ENCODE measurements around the gene ATP5F1E. TPM values are rescaled to one million over a fixed set of nuclear protein-coding genes. Genes with fewer than 3 reads are reported as not detected.

Gene ATP5F1E
- total and polyA plus RNA-seq, 2 experiments from 2014 or later = 12.9 to 211 TPM

DNA sequence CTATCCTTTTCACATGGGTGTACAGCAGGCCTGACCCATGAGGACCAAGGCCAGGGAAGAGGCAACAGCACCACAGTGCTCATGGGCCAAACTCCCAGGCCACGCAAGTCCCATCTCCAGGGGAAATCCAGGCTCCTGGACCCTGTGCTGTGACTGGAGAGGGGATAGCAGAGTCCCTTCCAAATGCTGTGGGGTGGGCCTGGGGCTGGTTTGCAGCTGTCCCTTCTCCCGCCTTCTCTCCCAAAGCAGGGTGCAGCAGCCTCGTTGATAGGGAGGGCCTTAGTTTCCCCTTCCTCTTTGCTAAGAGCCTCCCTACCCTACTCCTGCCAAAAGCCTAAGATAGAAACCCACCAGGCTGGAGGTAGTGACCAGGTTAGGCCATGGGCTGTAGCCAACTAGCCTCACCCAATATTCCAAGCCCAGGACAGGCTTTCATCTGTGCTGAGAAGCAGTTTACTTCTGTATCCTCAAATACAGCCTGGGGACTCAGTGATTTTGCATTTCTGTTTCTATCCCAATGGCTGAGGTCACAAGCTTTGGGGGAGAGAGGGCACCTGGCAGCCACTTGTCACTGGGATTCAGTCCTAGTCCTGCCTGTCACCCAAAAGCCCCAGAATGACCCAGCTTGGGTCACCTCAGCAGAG, 26.5 kb downstream of the ATP5F1E start:
- peak overlapping the region; percentile 65; the same call in 1 of the 2 replicates for H3K4me3 ChIP-seq
- H3K4me2 ChIP-seq = no peak overlapping the region
- Mint-ChIP-seq H3K9me3 (no peaks in the 10 kb centered on the region), H3K4me1 (peaks cover 17% of the 10 kb centered on the region), H3K27ac (no peak overlapping the region), H3K4me3 (no peak overlapping the region), H3K27me3 (ENCODE audit: insufficient read depth, low read depth, poor library complexity) (peaks cover 24% of the 10 kb centered on the region), H3K36me3 (ENCODE audit: low read depth) (no peaks in the 10 kb centered on the region; the same call in 2 of the 3 replicates)
- DNase-seq (ENCODE audit: low spot score) (no peak), ATAC-seq (no peak)
- no peaks in the 10 kb centered on the region; the same call in 1 of the 2 replicates for H3K4me1 ChIP-seq (ENCODE audit: insufficient read depth)
- H3K36me3 ChIP-seq (ENCODE audit: insufficient read depth) = no peaks in the 10 kb centered on the region
- no peak overlapping the region for H2AFZ ChIP-seq
- H3K27ac ChIP-seq (ENCODE audit: low read depth) = no peak overlapping the region
- 0 out of 2 replicates have a peak, but pooled peaks cover 5% of the 10 kb centered on the region for H4K20me1 ChIP-seq (replicated peaks; ENCODE audit: insufficient read depth)
- no peaks in the 10 kb centered on the region for H3K79me2 ChIP-seq (replicated peaks; ENCODE audit: insufficient read depth)
- H3K27me3 ChIP-seq (ENCODE audit: insufficient read depth) = peaks cover 11% of the 10 kb centered on the region
- no peaks in the 10 kb centered on the region for H3F3A ChIP-seq (replicated peaks; ENCODE audit: low read depth)
- TF ChIP-seq EZH2phosphoT487 (IDR thresholded peaks at IDR 0.05; ENCODE audit: unreplicated experiment) = no peak
- no peak for TF ChIP-seq CREB1 (CRISPR knock-in tag; IDR thresholded peaks at IDR 0.05; ENCODE audit: low read depth)
- TF ChIP-seq, protein P1, sequence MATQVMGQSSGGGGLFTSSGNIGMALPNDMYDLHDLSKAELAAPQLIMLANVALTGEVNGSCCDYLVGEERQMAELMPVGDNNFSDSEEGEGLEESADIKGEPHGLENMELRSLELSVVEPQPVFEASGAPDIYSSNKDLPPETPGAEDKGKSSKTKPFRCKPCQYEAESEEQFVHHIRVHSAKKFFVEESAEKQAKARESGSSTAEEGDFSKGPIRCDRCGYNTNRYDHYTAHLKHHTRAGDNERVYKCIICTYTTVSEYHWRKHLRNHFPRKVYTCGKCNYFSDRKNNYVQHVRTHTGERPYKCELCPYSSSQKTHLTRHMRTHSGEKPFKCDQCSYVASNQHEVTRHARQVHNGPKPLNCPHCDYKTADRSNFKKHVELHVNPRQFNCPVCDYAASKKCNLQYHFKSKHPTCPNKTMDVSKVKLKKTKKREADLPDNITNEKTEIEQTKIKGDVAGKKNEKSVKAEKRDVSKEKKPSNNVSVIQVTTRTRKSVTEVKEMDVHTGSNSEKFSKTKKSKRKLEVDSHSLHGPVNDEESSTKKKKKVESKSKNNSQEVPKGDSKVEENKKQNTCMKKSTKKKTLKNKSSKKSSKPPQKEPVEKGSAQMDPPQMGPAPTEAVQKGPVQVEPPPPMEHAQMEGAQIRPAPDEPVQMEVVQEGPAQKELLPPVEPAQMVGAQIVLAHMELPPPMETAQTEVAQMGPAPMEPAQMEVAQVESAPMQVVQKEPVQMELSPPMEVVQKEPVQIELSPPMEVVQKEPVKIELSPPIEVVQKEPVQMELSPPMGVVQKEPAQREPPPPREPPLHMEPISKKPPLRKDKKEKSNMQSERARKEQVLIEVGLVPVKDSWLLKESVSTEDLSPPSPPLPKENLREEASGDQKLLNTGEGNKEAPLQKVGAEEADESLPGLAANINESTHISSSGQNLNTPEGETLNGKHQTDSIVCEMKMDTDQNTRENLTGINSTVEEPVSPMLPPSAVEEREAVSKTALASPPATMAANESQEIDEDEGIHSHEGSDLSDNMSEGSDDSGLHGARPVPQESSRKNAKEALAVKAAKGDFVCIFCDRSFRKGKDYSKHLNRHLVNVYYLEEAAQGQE (IDR thresholded peaks at IDR 0.05; ENCODE audit: unreplicated experiment) = no peak
- TF ChIP-seq, protein P2, sequence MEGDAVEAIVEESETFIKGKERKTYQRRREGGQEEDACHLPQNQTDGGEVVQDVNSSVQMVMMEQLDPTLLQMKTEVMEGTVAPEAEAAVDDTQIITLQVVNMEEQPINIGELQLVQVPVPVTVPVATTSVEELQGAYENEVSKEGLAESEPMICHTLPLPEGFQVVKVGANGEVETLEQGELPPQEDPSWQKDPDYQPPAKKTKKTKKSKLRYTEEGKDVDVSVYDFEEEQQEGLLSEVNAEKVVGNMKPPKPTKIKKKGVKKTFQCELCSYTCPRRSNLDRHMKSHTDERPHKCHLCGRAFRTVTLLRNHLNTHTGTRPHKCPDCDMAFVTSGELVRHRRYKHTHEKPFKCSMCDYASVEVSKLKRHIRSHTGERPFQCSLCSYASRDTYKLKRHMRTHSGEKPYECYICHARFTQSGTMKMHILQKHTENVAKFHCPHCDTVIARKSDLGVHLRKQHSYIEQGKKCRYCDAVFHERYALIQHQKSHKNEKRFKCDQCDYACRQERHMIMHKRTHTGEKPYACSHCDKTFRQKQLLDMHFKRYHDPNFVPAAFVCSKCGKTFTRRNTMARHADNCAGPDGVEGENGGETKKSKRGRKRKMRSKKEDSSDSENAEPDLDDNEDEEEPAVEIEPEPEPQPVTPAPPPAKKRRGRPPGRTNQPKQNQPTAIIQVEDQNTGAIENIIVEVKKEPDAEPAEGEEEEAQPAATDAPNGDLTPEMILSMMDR (conservative IDR thresholded peaks at IDR 0.05; ENCODE audit: low read depth in 2 of 2) = no peak
- no peak for TF ChIP-seq JUNB (IDR thresholded peaks at IDR 0.05; ENCODE audit: unreplicated experiment)
- TF ChIP-seq ZNF114 (CRISPR knock-in tag; IDR thresholded peaks at IDR 0.05) = no peak
- TF ChIP-seq EZH2 (IDR thresholded peaks at IDR 0.05; ENCODE audit: low read depth, unreplicated experiment) = no peak
- TF ChIP-seq, protein P3, sequence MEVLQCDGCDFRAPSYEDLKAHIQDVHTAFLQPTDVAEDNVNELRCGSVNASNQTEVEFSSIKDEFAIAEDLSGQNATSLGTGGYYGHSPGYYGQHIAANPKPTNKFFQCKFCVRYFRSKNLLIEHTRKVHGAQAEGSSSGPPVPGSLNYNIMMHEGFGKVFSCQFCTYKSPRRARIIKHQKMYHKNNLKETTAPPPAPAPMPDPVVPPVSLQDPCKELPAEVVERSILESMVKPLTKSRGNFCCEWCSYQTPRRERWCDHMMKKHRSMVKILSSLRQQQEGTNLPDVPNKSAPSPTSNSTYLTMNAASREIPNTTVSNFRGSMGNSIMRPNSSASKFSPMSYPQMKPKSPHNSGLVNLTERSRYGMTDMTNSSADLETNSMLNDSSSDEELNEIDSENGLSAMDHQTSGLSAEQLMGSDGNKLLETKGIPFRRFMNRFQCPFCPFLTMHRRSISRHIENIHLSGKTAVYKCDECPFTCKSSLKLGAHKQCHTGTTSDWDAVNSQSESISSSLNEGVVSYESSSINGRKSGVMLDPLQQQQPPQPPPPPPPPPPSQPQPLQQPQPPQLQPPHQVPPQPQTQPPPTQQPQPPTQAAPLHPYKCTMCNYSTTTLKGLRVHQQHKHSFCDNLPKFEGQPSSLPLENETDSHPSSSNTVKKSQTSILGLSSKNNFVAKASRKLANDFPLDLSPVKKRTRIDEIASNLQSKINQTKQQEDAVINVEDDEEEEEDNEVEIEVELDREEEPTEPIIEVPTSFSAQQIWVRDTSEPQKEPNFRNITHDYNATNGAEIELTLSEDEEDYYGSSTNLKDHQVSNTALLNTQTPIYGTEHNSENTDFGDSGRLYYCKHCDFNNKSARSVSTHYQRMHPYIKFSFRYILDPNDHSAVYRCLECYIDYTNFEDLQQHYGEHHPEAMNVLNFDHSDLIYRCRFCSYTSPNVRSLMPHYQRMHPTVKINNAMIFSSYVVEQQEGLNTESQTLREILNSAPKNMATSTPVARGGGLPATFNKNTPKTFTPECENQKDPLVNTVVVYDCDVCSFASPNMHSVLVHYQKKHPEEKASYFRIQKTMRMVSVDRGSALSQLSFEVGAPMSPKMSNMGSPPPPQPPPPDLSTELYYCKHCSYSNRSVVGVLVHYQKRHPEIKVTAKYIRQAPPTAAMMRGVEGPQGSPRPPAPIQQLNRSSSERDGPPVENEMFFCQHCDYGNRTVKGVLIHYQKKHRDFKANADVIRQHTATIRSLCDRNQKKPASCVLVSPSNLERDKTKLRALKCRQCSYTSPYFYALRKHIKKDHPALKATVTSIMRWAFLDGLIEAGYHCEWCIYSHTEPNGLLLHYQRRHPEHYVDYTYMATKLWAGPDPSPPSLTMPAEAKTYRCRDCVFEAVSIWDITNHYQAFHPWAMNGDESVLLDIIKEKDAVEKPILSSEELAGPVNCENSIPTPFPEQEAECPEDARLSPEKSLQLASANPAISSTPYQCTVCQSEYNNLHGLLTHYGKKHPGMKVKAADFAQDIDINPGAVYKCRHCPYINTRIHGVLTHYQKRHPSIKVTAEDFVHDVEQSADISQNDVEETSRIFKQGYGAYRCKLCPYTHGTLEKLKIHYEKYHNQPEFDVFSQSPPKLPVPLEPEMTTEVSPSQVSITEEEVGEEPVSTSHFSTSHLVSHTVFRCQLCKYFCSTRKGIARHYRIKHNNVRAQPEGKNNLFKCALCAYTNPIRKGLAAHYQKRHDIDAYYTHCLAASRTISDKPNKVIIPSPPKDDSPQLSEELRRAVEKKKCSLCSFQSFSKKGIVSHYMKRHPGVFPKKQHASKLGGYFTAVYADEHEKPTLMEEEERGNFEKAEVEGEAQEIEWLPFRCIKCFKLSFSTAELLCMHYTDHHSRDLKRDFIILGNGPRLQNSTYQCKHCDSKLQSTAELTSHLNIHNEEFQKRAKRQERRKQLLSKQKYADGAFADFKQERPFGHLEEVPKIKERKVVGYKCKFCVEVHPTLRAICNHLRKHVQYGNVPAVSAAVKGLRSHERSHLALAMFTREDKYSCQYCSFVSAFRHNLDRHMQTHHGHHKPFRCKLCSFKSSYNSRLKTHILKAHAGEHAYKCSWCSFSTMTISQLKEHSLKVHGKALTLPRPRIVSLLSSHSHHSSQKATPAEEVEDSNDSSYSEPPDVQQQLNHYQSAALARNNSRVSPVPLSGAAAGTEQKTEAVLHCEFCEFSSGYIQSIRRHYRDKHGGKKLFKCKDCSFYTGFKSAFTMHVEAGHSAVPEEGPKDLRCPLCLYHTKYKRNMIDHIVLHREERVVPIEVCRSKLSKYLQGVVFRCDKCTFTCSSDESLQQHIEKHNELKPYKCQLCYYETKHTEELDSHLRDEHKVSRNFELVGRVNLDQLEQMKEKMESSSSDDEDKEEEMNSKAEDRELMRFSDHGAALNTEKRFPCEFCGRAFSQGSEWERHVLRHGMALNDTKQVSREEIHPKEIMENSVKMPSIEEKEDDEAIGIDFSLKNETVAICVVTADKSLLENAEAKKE (CRISPR knock-in tag; IDR thresholded peaks at IDR 0.05) = no peak
- no peak for TF ChIP-seq ZNF331 (CRISPR knock-in tag; IDR thresholded peaks at IDR 0.05; ENCODE audit: low read depth)
- no peak for TF ChIP-seq NANOG (IDR thresholded peaks at IDR 0.05; ENCODE audit: borderline replicate concordance)
- no peak for TF ChIP-seq POLR2AphosphoS5 (IDR thresholded peaks at IDR 0.05; ENCODE audit: low read depth)
- no peak for TF ChIP-seq STAT1 (IDR thresholded peaks at IDR 0.05; ENCODE audit: unreplicated experiment)
- TF ChIP-seq, protein P4, sequence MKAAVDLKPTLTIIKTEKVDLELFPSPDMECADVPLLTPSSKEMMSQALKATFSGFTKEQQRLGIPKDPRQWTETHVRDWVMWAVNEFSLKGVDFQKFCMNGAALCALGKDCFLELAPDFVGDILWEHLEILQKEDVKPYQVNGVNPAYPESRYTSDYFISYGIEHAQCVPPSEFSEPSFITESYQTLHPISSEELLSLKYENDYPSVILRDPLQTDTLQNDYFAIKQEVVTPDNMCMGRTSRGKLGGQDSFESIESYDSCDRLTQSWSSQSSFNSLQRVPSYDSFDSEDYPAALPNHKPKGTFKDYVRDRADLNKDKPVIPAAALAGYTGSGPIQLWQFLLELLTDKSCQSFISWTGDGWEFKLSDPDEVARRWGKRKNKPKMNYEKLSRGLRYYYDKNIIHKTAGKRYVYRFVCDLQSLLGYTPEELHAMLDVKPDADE (IDR thresholded peaks at IDR 0.05) = no peak
- H3K9me2 ChIP-seq (ENCODE audit: insufficient read depth) = no peaks in the 10 kb centered on the region
